Hypothalamus (tissue), 51 donors: Measurements from ENCODE around the gene TMED7.
"Not testable (repeated sequence)": the region's sequence is repeated elsewhere in the genome, so short reads cannot be mapped to it uniquely, and the experiment has no call there.

Source experiments
- DNase-seq, 51 donors: peaks; one replicate each; lab custom pipeline; 2025; lab: John Stamatoyannopoulos, UW

Gene TMED7

GRCh38 chr5:115625579-115626444 lies at the start of gene TMED7:
TSS of gene TMED7 (minus strand) at chr5:115626036. CDS start at chr5:115625792, 244 bp downstream.
- peak; percentile 81 to 99 (median 97) for DNase-seq

- not testable (repeated sequence) for DNase-seq
Measured at GRCh38 chr5:115674782-115675181, 48.9 kb upstream of the TMED7 start.

- DNase-seq = no peak
Measured at GRCh38 chr5:115673596-115673995, 47.8 kb upstream of the TMED7 start.

- no peak for DNase-seq
Measured at GRCh38 chr5:115671939-115672338, 46.1 kb upstream of the TMED7 start.

GRCh38 chr5:115666023-115666422 lies 40.2 kb upstream of the TMED7 start:
- no peak for DNase-seq

GRCh38 chr5:115661563-115661962 lies 35.7 kb upstream of the TMED7 start:
- no peak for DNase-seq

- DNase-seq = no peak
Measured at GRCh38 chr5:115661101-115661500, 35.3 kb upstream of the TMED7 start.

- DNase-seq = no peak
Measured at GRCh38 chr5:115657881-115658233, 32.0 kb upstream of the TMED7 start.

- DNase-seq = no peak
Measured at GRCh38 chr5:115657125-115657880, 31.5 kb upstream of the TMED7 start.

- no peak for DNase-seq
Measured at GRCh38 chr5:115656404-115656803, 30.6 kb upstream of the TMED7 start.

- no peak for DNase-seq
Measured at GRCh38 chr5:115655994-115656393, 30.2 kb upstream of the TMED7 start.

- no peak for DNase-seq
Measured at GRCh38 chr5:115649541-115649940, 23.7 kb upstream of the TMED7 start.

GRCh38 chr5:115648056-115648455 lies 22.2 kb upstream of the TMED7 start:
- no peak for DNase-seq

GRCh38 chr5:115645386-115645785 lies 19.6 kb upstream of the TMED7 start:
- not testable (repeated sequence) for DNase-seq

GRCh38 chr5:115644046-115644445 lies 18.2 kb upstream of the TMED7 start:
- DNase-seq = no peak

GRCh38 chr5:115641948-115642347 lies 16.1 kb upstream of the TMED7 start:
- no peak for DNase-seq

GRCh38 chr5:115640274-115640673 lies 14.4 kb upstream of the TMED7 start:
- no peak for DNase-seq

- no peak for DNase-seq
Measured at GRCh38 chr5:115639377-115639776, 13.5 kb upstream of the TMED7 start.

GRCh38 chr5:115637507-115637906 lies 11.7 kb upstream of the TMED7 start:
- DNase-seq = no peak

- DNase-seq = no peak
Measured at GRCh38 chr5:115636008-115636407, 10.2 kb upstream of the TMED7 start.

GRCh38 chr5:115634343-115635132 lies 8.7 kb upstream of the TMED7 start:
- DNase-seq = peak in 50 of 51 donors; percentile 9 to 88 (median 68)
